Subcutaneous adipose tissue (tissue), 4 donors: ENCODE results near the gene CNOT11. TPM values are rescaled to one million over a fixed set of nuclear protein-coding genes. Genes with fewer than 3 reads are reported as not detected.

ENCODE experiments used
- total RNA-seq, 4 donors: library from RNA; depleted of rRNA; stranded (reverse); fragments of >200 nt; gene quantifications; one replicate each; pipeline ENCODE4 v1.1.0, GENCODE V29; 2016
- TF ChIP-seq, protein P1 (sequence below): fragments of 450-650 bp; IDR thresholded peaks from one replicate; pipeline ENCODE4 v1.5.1; 2016; ENCODE audit warnings: low read depth, mild to moderate bottlenecking, control low read depth, antibody characterized with exemption, moderate library complexity

The CNOT11 gene
- total RNA-seq, 4 donors from 2014 or later, result 15.6 to 31.8 (median 24.0) TPM

DNA sequence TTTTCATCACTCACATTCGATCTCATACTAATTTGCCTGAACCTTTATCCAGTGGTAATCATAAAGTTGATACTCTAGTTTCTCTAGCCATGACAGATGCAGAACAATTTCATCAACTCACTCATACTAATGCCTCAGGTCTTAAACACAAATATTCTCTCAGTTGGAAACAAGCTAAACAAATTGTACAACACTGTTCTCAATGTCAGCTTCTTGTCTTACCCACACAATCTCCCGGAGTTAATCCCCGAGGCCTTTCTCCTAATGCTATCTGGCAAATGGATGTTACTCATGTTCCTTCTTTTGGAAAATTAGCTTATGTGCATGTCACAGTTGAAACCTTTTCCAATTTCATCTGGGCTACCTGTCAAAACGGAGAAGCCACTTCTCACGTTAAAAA lies 11.5 kb upstream of the CNOT11 start:
- TF ChIP-seq, protein P1, sequence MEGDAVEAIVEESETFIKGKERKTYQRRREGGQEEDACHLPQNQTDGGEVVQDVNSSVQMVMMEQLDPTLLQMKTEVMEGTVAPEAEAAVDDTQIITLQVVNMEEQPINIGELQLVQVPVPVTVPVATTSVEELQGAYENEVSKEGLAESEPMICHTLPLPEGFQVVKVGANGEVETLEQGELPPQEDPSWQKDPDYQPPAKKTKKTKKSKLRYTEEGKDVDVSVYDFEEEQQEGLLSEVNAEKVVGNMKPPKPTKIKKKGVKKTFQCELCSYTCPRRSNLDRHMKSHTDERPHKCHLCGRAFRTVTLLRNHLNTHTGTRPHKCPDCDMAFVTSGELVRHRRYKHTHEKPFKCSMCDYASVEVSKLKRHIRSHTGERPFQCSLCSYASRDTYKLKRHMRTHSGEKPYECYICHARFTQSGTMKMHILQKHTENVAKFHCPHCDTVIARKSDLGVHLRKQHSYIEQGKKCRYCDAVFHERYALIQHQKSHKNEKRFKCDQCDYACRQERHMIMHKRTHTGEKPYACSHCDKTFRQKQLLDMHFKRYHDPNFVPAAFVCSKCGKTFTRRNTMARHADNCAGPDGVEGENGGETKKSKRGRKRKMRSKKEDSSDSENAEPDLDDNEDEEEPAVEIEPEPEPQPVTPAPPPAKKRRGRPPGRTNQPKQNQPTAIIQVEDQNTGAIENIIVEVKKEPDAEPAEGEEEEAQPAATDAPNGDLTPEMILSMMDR, result no peak

DNA sequence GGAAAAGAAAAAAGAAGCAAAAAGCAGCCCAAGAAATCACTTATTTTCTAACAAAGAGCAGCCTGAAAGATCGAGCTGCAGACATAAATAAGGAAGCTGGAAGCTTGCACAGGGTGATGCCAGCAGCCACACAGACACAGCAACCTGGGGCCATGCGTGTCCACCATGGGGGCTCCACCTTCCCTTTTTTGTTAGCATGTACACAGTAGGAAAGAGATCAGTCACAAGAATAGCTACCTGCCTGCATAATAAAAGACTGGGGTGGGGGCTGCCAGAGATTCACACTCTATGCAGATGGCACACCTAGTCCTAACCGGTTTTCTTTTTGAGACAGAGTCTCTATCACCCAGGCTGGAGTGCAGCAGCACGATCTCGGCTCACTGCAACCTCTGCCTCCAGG lies 2.9 kb upstream of the CNOT11 start:
- TF ChIP-seq, protein P1, result no peak

DNA sequence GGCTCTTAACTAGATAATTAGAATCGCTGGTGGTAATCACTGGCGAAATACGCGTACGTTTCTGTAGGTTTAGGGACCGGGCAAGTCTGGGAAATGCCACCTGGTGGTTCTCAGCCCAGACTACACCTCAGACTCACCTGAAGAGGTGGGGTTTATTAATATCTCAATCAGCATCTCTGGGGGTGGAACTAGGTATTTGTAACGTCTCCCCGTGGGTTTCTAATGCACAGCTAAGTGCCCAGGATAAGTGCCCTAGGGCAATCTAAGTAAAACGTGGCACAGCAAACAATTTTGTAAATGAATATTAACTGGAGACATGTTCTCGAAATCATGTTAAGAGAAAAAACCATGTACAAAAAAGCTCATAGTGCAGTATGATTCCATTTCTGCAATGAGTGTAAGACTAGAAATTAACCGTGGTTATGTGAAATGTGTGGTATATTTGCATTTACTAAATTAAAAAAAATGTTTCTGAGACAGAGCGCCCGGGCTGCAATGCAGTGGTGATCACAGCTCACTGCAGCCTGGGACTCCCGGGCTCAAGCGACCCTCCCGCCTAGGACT lies 760 bp upstream of the CNOT11 start:
- TF ChIP-seq, protein P1, result no peak

DNA sequence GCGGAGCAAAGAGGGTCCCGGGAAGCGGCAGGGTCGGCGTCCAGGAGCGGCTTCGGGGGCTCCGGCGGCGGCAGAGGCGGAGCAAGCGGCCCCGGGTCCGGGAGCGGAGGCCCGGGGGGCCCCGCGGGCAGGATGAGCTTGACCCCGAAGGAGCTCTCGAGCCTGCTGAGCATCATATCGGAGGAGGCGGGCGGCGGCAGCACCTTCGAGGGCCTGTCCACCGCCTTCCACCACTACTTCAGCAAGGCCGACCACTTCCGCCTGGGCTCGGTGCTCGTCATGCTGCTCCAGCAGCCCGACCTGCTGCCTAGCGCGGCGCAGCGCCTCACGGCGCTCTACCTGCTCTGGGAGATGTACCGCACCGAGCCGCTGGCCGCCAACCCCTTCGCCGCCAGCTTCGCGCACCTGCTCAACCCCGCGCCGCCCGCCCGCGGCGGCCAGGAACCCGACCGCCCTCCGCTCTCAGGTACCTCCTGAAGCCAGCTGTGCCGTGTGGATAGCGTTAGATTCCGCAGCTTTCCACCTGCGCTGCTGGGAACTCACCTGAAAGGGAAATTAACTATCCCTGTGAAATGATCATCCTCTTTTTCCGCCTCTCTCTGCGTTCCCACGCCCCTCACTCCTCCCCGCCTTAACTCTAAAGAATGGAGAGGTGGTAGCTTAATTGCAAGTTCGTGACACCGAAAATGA lies 472 bp downstream of the CNOT11 start:
- TF ChIP-seq, protein P1, result no peak

DNA sequence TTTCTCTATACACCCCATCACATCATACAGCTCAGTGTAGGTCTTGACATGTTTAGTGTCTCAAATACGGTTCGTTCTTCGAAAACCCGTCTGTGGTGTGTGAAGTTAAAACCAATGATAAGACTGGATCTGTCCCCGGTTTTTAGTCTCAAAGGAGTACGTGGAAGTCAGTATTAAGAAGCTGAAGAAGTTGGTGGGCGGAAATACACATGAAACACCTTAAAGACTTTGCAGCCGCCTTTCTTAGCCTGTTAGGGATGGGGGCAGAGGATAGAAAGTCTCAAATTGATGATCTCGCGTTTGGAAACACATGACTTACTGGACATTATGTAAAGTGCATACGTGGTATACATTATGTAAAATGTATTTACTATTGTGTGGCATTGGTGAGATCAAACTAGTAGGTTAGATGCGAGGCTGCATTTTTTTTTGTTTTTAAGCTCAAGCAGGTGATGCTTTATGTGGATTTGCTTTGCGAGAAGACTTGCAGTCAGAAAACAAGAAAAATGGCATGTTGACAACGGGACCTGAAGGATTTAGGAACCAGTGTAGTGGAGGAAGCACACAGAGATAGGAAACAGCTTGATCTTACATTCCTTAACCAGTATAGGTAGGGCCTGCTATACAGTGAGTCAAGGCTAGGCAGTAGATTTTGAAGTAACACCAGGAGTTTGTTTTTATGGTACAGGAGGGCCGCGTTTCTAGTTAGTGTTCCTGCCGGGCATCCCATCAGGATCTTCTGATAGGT lies 1.2 kb downstream of the CNOT11 start:
- TF ChIP-seq, protein P1, result no peak

DNA sequence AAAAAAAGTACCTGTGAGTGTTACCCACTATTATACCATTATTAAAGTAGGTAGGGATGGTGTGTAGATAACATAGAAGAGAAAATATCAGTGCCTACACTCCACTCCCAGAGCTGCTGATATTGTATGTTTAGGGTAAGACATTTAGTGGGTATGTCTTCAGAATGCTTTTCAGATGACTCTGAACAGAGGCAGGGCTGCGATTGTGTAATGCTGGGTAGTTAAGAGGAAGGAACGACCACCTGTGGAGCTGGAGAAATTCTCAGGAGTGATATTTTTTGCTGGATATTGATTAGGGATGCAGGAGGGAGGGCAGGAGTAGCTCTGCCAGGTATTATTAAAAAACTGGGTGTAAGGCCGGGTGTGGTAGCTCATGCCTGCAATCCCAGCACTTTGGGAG lies 2.8 kb downstream of the CNOT11 start:
- TF ChIP-seq, protein P1, result no peak

DNA sequence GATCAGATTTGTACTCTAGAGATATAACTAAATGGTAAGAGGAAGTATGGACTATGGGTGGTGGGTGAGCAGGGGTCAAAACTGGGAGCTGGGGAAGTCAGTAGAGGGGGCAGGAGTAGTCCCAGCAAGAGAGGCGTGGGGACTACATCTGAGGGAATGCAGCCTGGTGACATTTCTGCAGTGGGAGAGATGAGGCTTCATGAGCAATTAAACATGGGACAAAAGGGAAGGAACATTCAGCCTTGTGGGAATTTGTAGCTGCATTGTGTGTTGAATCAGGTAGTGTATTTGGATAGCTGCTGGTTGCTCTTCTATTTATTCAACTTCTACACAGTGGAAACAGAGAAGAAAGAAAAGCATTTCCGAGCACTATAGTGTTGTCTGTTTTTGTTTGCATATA lies 3.6 kb downstream of the CNOT11 start:
- TF ChIP-seq, protein P1, result no peak
